PC-9 (cell line): ENCODE results near the gene SPATA20. TPM values are rescaled to one million over a fixed set of nuclear protein-coding genes. Genes with fewer than 3 reads are reported as not detected.

ENCODE experiments used
- BruUV-seq: library from RNA; stranded (reverse); fragments of 400-500 nt; replicated peaks from 2 replicates; lab custom pipeline; 2021; lab: Mats Ljungman, UMichigan
- CTCF ChIA-PET: fragments of 300-600 bp; sonication (Branson Sonifier 250); formaldehyde crosslinking; loops from one replicate; lab custom pipeline; 2022; ENCODE audit warnings: antibody characterized with exemption; lab: Charles Lee
- POLR2A ChIA-PET: fragments of 300-600 bp; sonication (Branson Sonifier 250); formaldehyde crosslinking; loops from one replicate; lab custom pipeline; 2022; ENCODE audit warnings: antibody characterized with exemption; ENCODE audit not compliant: unreplicated experiment; lab: Charles Lee
- DNase-seq, 2 experiments: peaks; one replicate each; pipeline versions ENCODE4 v3.0.0 to v3.0.0-alpha.2; 2015 to 2022; ENCODE audit warnings: mixed read lengths in 1 of 2
- H2AFZ ChIP-seq: fragments of 200-600 bp; sonication (generic); 2 replicates; pipeline ENCODE4 v1.8.1; 2017; ENCODE audit warnings: antibody characterized with exemption
- H3F3A ChIP-seq: fragments of 200-600 bp; sonication (generic); 2 replicates; pipeline ENCODE4 v1.8.1; 2017; ENCODE audit warnings: antibody characterized with exemption, mild to moderate bottlenecking, low read depth; ENCODE audit not compliant: insufficient read depth
- H3K27ac ChIP-seq: fragments of 200-600 bp; sonication (generic); 2 replicates; pipeline ENCODE4 v1.6.1; 2016; ENCODE audit warnings: mixed run types
- H3K27me3 ChIP-seq: fragments of 200-600 bp; sonication (generic); 2 replicates; pipeline ENCODE4 v1.6.1; 2016; ENCODE audit warnings: low read depth, mixed run types; ENCODE audit not compliant: insufficient read depth
- H3K36me3 ChIP-seq: fragments of 200-600 bp; sonication (generic); 2 replicates; pipeline ENCODE4 v1.6.1; 2016; ENCODE audit warnings: low read depth, mixed run types
- H3K4me1 ChIP-seq: fragments of 200-600 bp; sonication (generic); replicated peaks from 2 replicates; pipeline ENCODE4 v1.6.1; 2016; ENCODE audit warnings: mixed run types; ENCODE audit not compliant: insufficient read depth
- H3K4me2 ChIP-seq: fragments of 200-600 bp; sonication (generic); 2 replicates; pipeline ENCODE4 v1.6.1; 2017; ENCODE audit warnings: mixed run types
- H3K4me3 ChIP-seq: fragments of 200-600 bp; sonication (generic); 2 replicates; pipeline ENCODE4 v1.6.1; 2016; ENCODE audit warnings: mixed run types
- H3K79me2 ChIP-seq: fragments of 200-600 bp; sonication (generic); 2 replicates; pipeline ENCODE4 v1.6.1; 2017; ENCODE audit warnings: low read depth, mixed run types
- H3K9me2 ChIP-seq: fragments of 200-600 bp; sonication (generic); 2 replicates; pipeline ENCODE4 v1.8.1; 2017; ENCODE audit warnings: mild to moderate bottlenecking; ENCODE audit not compliant: insufficient read depth
- H3K9me3 ChIP-seq: fragments of 200-600 bp; sonication (generic); 2 replicates; pipeline ENCODE4 v1.8.1; 2016; ENCODE audit warnings: low read depth; ENCODE audit not compliant: insufficient read depth
- H4K20me1 ChIP-seq: fragments of 200-600 bp; sonication (generic); 2 replicates; pipeline ENCODE4 v1.8.1; 2017; ENCODE audit not compliant: insufficient read depth
- CTCF ChIP-seq: fragments of 200-600 bp; sonication (generic); conservative IDR thresholded peaks from 2 replicates; pipeline ENCODE4 v1.6.1; 2017; ENCODE audit warnings: mixed run types, antibody characterized with exemption, mild to moderate bottlenecking, moderate library complexity
- EZH2 ChIP-seq: fragments of 200-600 bp; sonication (generic); IDR thresholded peaks from 2 replicates; pipeline ENCODE4 v1.8.0; 2017; ENCODE audit warnings: antibody characterized with exemption, low read depth
- intact Hi-C: fragments of 100-400 bp; cut with micrococcal nuclease; formaldehyde crosslinking; loops from one replicate; pipeline ENCODE4 v1.10.0; 2022; ENCODE audit not compliant: unreplicated experiment
- total RNA-seq: library from RNA; stranded (reverse); gene quantifications from 2 replicates; pipeline ENCODE4 v1.2.3, GENCODE V29; 2021

SPATA20 gene
- total RNA-seq, 1 experiment from 2014 or later, result 41.5 TPM

- POLR2A ChIA-PET, result no interaction called here
Measured at GRCh38 chr17:50558941-50559614, 12.1 kb downstream of the SPATA20 start.

GRCh38 chr17:50559674-50560184, 12.8 kb downstream of the SPATA20 start:
- peak in 1 of 2 experiments; percentile 22 for DNase-seq
- Histone ChIP-seq H3K27me3 (peaks cover 21% of the 10 kb centered on the region), H3K4me1 (peaks cover 7% of the 10 kb centered on the region), H2AFZ (no peak overlapping the region), H3K4me3 (no peak overlapping the region; the same call in 1 of the 2 replicates), H4K20me1 (no peaks in the 10 kb centered on the region), H3K36me3 (no peaks in the 10 kb centered on the region), H3K79me2 (no peaks in the 10 kb centered on the region), H3K27ac (no peak overlapping the region), H3K9me3 (no peaks in the 10 kb centered on the region), H3K9me2 (no peaks in the 10 kb centered on the region), H3F3A (peaks cover 28% of the 10 kb centered on the region; the same call in 1 of the 2 replicates), H3K4me2 (peak overlapping the region; percentile 67)
- TF ChIP-seq CTCF (no peak), EZH2 (no peak)
- intact Hi-C loops, result no loop called here
- BruUV-seq, result no TSS peak
- POLR2A ChIA-PET, result no interaction called here
- CTCF ChIA-PET, result interaction anchor here (0.5 to 0.9 kb wide), 3 partner anchors 66 to 147 kb away, joined by 3 to 11 read pairs (median 4); no protein-coding TSS in a partner anchor

More at GRCh38 chr17:50558941-50559614, 12.1 kb downstream of the SPATA20 start:
- no peak for TF ChIP-seq CTCF
- TF ChIP-seq EZH2, result no peak
- Histone ChIP-seq H3K27me3 (peaks cover 20% of the 10 kb centered on the region), H3F3A (peaks cover 28% of the 10 kb centered on the region; the same call in 1 of the 2 replicates), H2AFZ (no peak overlapping the region), H3K9me3 (no peaks in the 10 kb centered on the region), H3K4me2 (no peak overlapping the region), H3K27ac (no peak overlapping the region), H3K79me2 (no peaks in the 10 kb centered on the region), H3K36me3 (no peaks in the 10 kb centered on the region), H4K20me1 (no peaks in the 10 kb centered on the region), H3K9me2 (no peaks in the 10 kb centered on the region), H3K4me3 (no peak overlapping the region), H3K4me1 (peaks cover 7% of the 10 kb centered on the region)
- no peak for DNase-seq
- intact Hi-C loops, result no loop called here
- CTCF ChIA-PET, result interaction anchor here (0.9 kb wide), 1 partner anchor 67 kb away, joined by 4 read pairs; no protein-coding TSS in a partner anchor
- no TSS peak for BruUV-seq

GRCh38 chr17:50560185-50560824, 13.3 kb downstream of the SPATA20 start, which contains the start of gene CACNA1G:
Gene CACNA1G, plus strand, starts transcription at chr17:50560715. Its CDS starts 745 bp downstream, at chr17:50561460.
- Histone ChIP-seq H2AFZ (no peak within 1 kb of the TSS; the same call in 1 of the 2 replicates), H3K27ac (no peak within 1 kb of the TSS), H3K27me3 (peaks cover 21% of the 10 kb centered on the region), H3K4me1 (peaks cover 7% of the 10 kb centered on the region), H3K4me3 (peak within 1 kb of the TSS; percentile 44), H3K79me2 (no peaks in the 10 kb centered on the region), H3K9me2 (no peaks in the 10 kb centered on the region), H4K20me1 (no peaks in the 10 kb centered on the region), H3K4me2 (peak within 1 kb of the TSS; percentile 67), H3K36me3 (no peaks in the 10 kb centered on the region), H3F3A (peaks cover 28% of the 10 kb centered on the region; the same call in 1 of the 2 replicates), H3K9me3 (no peaks in the 10 kb centered on the region)
- intact Hi-C loops, result no loop called here
- ChIA-PET POLR2A (interaction anchor here (0.7 kb wide), 1 partner anchor 11 kb away, joined by 3 read pairs; no protein-coding TSS in a partner anchor), CTCF (interaction anchor here (0.6 to 0.9 kb wide), 2 partner anchors 66 to 71 kb away, joined by 4 to 11 read pairs; no protein-coding TSS in a partner anchor)
- no peak for TF ChIP-seq CTCF
- TF ChIP-seq EZH2, result no peak
- BruUV-seq, result no TSS peak
- peak; percentile 63 to 87 for DNase-seq
